Activated CD4-positive, alpha-beta T cell treated with anti-CD3 and anti-CD28 coated beads for 1 hour (primary cell): ENCODE data around the gene PGBD1.
"Not testable (repeated sequence)": the region's sequence is repeated elsewhere in the genome, so short reads cannot be mapped to it uniquely, and the experiment has no call there.

ENCODE experiments used
- DNase-seq: peaks from one replicate; pipeline ENCODE4 v3.0.0-alpha.2; 2020

The PGBD1 gene

DNA sequence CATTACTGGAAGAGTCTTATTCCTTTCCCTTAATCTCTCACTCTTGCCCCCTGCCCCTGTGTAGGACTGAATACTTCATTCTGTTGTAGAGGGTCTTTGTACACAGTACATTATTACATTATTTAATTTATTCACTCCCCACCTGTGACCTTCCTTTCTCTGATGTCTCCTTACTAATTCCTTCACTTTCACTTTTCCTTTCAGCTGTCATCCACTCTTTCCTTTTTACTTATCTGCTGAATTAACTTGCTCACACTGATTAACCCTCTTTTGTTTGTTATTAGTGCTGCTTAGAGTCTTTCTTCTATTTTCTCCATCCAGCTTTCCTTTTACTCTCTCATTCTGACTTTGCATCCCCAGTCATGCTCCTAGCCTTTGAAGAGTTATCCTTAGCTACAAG lies 6.5 kb upstream of the PGBD1 start:
- no peak for DNase-seq

DNA sequence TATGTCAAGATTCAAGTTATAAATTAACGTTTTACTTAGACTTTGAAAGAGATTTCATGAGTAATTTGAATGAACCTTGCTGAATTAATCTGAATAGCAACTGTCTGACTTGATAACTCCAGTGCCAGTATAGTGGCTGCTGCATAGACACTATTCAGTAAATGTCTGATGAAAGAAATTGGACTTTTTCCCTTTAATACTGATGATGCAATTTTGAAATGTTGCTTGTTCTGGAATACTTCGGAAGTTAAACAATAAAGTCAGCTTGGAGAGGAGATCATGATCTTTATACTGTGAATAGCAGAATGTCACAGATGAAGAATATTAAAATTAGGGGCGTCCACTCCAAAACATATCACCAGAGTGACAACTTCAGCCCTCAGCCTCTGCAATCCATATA lies 3.6 kb upstream of the PGBD1 start:
- DNase-seq = no peak

DNA sequence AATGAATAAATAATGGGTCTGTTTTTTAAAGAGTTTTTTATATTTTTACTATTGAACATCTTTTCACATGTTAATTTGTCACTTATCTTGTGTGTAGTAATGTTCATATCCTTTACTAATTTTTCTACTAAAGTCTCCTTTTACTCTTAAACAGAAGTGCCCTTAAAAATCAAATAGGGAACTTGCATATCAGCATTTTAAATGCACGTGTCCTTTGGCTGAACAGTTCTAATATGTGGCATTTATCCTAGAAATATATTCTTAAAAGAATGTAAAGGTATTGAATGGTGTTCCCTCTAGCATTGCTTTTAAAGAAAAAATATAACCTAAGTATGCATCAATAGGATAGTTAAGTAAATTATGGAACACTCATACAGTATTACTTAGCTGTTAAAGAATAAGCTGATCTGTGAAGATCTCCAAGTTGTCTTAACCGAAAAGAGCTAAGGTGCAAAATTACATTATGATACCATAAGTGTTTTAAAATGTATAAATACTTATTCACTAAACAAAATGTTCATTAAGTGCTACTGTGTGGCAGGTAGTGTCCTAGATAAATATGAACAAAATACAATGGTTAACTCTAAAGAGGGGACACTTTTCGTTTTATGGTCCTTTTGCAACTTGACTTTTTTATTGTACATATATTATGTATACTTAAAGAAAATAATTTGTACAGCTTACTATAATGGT lies 631 bp upstream of the PGBD1 start:
- no peak for DNase-seq

DNA sequence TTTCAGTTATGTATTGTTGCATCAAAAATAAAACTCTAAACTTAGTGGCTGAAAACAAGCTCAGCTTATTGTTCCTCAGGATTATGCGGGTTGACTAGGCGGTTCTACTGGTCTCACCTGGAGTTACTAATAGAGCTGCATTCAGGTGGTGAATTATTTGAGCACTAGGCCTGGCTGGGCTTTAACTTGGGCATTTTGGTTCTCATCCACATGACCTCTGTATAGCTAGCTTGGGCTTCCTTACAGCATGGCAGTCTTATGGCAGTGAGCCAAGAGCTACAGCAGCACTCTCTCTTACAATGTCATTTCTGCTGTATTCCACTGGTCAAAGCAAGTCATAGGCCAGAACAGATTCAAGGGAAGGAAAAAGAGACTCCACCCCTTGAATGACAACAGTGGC lies 1.6 kb downstream of the PGBD1 start:
- no peak for DNase-seq

DNA sequence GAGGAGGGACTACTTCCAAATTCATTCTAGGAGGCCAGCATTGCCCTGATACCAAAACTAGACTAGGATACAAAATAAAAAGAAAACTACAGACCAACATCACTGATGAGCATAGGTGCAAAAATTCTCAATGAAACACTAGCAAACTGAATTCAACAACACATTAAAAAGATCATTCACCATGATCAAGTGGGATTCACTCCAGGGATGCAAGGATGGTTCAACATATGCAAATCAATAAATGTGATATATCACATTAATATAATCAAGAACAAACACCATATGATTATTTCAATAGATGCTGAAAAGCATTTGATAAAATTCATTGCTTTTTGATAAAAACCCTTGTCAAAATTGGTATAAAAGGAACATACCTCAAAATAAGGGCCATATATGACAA lies 10.2 kb downstream of the PGBD1 start:
- no peak for DNase-seq

DNA sequence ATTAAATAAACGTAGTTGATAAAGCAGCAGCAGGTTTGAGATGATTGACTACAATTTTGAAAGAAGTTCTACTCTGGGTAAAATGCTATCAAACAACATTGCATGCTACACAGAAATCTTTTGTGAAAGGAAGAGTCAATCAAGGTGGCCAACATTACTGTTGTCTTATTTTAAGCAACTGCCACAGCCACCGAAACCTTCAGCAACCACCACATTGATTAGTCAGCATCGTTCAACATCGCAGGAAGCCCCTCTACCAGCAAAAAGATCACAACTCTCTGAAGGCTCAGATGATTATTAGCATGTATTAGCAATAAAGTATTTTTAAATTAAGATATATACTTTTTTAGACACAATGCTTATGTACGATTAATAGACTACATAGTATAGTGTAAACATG lies 14.0 kb downstream of the PGBD1 start:
- no peak for DNase-seq

DNA sequence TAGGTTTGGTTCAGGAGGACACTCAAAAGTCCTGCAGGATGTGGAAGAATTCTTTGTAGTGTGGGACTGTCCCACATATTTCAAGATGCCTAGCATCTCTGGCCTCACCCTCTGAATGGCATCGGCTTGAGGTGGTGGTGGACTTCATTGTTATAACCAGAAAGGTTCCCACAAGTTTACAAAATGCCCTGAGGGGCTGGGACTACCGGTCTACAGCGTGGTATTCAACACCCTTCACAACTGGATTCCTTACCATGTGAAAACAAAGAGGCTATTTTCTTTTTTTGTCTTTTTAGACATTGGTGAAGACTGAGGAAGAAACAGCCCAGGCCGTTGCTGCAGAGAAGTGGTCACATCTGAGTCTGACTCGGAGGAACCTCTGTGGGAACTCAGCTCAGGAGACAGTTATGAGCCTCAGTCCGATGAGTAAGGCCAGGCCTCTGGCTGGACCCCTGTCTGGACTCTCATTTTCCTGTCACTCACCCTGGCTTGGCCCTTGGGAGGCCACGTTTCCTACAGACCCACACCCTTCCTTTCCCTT lies 15.2 kb downstream of the PGBD1 start:
- DNase-seq = no peak

DNA sequence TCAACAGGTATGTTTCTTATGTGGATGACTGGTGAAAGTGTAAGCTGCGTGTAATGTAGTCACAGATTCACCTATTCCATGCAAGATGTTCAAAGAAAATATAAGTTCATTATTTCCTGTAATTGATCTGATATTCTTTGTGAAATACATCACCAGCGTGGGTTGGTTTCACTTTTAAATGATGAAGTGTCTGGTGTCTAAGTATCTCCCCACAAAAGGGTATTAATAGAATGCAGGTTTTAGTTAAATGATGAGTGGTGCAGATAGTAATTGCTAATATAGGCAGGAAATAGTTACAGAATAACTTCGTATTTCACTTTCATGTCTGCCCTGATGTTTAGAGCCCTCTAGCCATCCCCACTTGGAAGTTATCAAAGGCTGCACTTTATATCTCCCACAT lies 22.2 kb downstream of the PGBD1 start:
- no peak for DNase-seq

DNA sequence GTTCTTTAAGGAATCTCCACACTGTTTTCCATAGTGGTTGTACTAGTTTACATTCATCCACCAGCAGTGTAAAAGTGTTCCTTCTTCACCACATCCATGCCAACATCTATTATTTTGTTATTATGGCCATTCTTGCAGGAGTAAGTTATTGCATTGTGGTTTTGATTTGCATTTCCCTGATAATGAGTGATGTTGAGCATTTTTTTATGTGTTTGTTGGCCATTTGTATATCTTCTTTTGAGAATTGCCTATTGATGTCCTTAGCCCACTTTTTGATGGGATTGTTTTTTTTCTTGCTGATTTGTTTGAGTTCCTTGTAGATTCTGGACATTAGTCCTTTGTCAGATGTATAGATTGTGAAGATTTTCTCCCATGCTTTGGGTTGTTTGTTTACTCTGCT lies 25.0 kb downstream of the PGBD1 start:
- not testable (repeated sequence) for DNase-seq

DNA sequence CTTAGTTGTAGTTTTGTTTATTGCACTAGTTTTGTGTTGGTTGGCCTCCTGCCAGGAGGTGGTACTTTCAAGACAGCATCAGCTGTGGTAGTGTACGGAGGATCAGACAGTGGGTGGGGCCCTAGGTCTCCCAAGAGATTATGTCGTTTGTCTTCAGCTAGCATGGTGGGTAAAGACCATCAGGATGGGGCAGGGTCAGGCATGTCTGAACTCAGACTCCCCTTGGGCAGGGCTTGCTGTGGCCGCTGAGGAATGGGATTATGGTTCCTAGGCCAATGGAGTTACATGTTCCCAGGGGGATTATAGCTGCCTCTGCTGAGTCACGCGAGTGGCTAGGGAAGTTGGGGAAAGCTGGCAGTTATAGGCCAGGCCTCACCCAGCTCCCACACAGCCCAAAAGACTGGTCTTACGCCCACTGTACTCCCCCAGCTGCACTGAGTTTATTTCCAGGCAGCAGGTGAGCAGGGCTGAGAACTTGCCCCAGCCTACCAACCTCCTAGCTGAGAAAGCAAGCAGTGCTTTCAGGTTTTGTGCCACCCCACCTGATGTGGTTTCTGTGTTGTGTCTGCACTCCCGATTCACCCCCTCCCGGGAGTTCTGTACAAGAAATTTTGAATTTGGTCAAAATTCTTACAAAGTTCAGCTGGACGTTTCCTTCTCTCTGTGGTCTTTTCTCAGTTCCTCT lies 29.9 kb downstream of the PGBD1 start:
- no peak for DNase-seq

DNA sequence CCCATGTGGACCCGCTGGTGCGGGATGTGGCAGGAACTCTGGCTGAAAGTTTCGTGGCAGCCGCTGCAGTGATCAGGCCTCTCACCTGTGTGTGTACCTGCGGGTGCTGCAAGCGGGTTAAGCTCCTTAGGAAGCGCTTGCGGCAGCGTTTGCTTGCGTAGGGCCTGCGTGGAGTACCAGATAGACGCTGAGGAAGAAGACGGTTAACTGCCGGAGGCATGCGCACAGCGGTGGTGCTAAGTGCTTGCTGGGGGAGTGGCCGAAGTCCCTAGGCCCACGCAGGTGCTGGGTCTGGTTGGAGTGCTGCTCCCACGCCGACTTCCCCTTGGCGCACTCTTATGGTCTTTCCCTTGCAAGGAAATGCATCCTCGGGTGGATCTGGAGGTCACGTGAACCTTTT lies 31.6 kb downstream of the PGBD1 start:
- no peak for DNase-seq

DNA sequence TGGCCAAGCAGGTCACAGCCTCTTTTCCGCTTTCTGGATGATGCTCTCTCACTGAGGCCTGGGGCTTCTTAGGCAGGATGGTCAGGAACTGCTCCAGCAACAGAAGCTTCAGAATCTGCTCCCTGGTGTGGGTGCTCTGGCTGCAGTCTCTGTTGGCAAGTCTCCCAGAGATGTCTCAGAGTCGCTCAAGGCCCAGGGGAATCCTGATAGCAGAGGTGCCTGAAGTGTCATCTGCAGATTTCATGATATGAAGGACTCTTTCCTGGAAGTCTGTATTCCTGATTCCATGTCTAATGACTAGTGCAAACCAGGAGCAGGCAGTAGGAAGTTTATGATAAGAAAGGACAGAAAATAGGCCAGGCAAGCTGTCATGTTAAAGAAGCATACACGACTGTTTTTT lies 34.3 kb downstream of the PGBD1 start:
- no peak for DNase-seq

DNA sequence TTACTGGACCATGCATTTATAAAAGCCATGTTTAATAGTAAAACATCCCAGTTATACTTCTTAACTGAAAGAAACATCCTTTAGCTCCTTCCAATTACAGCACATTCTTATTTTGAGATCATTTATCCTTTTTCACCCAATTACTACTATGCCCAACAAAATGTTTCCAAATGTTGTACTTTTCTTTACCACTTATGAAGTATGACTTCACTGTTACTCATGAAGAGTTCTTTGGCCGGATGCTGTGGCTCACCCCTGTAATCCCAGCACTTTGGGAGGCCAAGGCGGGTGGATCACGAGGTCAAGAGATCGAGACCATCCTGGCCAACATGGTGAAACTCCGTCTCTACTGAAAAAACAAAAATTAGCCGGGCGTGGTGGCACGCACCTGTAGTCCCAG lies 36.5 kb downstream of the PGBD1 start:
- DNase-seq = not testable (repeated sequence)

DNA sequence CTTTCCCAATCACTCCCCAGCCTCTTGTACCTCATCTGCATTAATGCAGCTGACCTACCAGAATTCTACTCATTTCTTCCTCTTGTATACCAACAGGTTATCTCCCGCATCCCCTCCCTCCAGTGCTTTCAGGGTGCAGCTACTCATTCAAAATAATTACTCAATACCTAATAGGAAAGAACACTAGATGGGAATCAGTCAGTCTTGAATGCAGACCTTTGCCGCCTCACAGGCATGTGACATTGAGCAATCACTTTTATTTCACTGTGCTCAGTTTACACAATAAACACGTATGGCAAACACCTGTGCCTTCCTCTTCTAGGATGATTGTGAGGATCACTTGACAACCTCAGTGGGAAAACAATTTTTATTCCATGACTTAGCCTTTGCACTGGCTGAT lies 41.3 kb downstream of the PGBD1 start:
- no peak for DNase-seq

DNA sequence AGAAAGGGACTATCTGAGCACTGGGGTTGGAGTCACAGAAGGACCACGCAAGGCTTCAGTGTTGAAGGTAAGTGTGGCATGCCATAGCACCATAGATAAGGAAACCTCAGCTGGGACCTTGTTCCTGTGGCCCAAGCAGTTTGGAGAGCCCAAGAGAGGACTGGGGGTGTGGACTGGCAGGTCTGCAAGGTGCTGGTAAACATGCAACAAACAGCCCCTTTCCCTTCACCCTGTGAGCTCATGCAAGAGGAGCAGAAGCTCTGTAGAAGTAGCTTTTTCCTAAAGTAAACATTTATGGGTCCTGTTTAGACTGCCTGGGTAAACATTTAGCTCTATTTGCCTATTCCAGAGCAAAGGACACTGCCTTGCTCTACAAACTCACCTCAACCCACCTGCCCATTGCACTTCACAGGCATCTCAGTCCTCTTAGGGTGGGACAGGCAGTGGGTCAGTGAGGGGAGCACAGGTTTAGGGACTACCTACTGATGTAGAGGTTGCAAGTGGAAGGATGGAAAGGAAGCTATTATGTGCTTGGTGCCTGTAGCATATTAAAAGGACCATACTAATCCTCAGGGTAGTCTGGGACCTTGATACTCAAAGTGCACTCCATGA lies 42.5 kb downstream of the PGBD1 start:
- no peak for DNase-seq

DNA sequence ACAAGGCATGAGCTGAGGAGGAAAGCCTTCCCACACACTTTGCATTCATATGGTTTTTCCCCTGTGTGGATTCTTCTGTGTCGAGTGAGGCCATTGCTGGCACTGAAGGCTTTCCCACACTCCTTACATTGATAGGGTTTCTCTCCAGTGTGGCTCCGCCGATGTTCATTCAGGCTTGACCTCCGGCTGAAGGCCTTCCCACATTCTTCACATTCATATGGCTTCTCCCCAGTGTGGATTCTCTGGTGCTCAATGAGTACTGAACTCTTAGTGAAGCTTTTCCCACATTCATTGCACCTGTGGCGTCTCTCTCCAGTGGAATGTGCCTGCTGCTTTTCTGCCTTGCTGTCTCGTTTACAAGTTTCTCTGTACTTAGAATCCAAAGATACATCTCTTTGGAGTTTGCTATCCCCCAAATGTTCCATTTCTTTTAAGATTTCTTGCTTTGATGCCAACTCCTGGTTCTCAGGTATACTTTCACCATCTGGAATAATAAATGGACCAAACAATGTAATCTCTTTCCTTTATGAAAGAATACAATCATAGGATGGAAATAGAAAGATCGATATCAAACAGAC lies 45.1 kb downstream of the PGBD1 start:
- no peak for DNase-seq

DNA sequence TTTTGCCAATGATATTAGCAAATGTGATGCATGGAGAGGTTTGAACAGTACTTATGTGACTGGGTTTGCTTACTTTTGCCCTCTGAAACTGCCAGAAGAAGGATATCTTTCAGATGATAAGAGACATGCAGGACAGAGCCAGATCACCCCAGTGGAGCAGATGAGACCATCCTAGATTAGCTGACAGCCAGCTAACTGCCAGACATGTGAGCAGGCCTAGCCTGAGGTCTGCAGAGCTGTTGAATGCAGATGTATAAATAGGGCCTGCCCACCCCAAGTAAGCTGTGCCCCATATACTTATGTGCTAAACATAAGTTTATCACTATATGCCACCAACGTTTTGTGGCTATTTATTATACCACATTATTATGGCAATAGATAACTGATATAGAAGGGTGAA lies 48.7 kb downstream of the PGBD1 start:
- DNase-seq = no peak

DNA sequence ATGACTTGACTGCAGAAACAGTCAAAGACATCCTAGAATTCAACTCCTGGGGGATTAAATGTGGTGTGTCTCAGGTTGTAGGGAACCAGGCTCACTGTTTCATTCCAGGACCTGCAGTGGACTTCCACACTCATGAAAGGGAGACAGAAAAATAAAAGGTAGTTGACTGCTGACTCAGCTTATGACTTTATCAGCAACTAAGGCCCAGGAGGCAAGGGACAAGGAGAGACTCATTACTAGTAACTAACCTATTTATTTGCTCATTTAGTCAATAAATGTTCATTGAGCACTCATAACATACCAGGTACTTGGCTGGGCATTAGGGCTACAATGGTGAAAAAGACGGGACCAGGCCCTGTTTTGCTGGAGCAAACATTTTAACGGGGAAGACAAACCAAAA lies 51.7 kb downstream of the PGBD1 start:
- no peak for DNase-seq

DNA sequence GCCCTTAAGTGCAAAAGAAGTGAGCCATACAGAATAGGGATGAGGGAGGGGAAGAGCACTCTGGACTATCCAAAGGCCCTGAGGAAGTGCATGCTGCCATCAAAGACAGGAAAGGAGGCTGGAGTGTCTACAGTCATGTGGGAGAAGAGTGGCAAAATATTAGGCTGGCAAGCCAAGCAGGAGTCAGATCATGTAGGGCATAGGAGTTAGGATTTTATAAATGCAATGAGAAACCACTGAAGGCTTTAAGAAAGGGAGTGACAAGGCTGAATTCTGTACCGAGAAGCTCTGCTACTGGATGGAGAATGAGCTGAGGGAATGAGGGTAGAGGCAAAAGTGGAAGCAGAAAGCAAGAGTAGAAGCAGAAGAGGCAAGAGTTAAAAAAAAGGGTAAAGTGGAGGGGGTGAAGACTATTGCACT lies 52.2 kb downstream of the PGBD1 start:
- DNase-seq = no peak

DNA sequence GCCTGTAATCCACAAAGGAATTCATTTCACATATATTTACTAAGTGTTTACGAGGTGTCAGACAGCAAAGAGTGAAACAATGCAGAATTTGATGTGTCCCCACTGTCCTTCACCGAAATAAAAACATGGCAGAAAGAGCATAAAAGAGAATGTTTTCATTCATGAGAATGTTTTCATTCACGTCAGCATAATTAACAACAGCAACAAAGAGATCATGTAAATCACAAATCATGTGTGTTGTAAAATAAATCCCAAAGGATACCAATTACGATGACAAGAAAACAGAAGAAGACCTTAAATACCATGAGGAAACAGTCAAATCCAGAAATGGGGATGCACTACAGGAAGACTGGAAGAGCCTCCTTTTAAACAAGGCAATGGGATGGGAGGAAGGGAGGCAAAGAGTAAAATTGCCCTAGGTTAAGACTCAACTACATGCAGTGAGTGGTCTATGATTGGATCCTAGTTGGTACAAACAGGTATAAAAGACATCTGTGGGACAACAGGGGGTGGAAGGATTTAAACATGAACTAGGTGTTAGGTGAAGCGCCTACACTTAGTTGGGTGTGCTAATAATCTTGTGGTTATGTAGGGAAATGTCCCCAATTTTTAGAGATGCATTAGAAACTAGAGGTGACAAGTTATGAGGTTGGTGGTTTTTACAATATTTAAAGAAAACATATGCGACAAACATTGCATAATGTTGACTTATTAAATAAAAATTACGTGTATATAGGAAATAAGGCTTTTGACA lies 53.1 kb downstream of the PGBD1 start:
- no peak for DNase-seq

DNA sequence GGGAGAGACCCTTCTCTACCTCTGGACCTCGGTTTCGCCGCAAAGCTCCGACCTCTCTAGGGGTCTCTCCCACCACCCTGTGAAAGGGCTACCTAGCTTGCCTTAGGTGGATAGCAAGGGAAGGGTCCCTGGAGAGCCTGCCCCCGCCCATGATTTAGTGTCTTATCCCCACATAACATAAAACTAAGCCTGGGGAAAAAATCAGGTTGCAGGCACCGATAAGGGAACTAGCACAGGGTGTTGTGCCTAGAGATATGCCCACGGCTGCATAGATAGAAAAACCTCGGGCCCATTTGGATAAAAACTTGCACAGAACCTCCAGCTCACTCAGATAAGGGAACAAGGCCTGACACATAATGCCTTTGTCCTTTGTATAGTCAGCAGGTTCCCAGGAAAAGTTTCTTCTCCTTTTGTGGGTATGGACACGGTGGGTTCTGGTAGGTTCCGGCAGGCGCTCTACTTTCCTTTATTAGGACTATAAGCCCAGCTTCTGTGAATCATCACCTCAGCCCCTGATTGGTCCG lies 53.7 kb downstream of the PGBD1 start:
- DNase-seq = no peak

DNA sequence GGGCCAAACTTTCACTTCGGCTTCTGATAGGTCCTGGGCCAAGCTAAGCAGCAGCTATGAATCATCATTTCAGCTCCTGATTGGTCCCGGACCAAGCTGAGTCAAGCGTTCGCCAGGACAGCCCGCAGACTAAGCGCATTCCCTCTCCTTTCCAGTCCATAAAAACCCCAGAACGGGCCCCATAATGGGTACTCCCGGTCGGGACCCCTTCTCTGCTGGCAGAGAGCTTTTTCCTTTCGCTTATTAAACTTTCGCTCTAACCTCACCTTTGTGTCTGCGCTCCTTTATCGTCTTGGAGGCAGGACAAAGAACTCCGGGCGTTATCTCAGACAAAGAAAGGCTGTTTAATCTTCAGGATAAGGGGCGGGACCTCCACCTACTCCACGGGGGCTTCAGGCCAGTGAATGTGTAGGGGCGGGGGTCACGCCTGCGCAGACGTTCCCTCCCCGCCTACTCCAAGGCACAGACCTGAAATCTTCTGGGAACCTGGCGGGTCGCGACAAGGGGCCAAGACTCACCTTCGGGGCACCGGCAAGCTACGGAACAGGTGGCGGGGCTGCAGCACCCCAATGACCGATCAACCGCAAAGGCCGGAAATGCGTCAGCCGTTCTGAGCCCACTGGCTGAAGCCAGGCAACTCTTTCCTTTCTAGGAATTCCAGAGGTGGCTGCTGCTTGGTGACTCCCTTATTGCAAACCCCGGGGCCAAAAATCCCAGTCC lies 54.4 kb downstream of the PGBD1 start, which contains the start of gene ZSCAN31:
Gene ZSCAN31 (minus strand): TSS at position 585 of the 720 bp plus-strand sequence. CDS start 6,465 bp downstream, outside the sequence.
- peak; percentile 75 for DNase-seq
